HepG2 (cell line): ENCODE results near the gene TOP2A. TPM values are rescaled to one million over a fixed set of nuclear protein-coding genes. Genes with fewer than 3 reads are reported as not detected.

Experiments
- ATF7-NPFF ChIP-seq: sonication (generic); formaldehyde crosslinking; IDR thresholded peaks from 2 replicates; pipeline ENCODE4 v1.8.1; 2023; ENCODE audit warnings: mild to moderate bottlenecking, low read depth, missing genetic modification reagents, moderate library complexity
- CENPT ChIP-seq: sonication (generic); formaldehyde crosslinking; IDR thresholded peaks from 2 replicates; pipeline ENCODE4 v1.8.0; 2022; ENCODE audit warnings: low read depth, mild to moderate bottlenecking, moderate library complexity, missing genetic modification reagents
- DR1 ChIP-seq: sonication (generic); formaldehyde crosslinking; IDR thresholded peaks from 2 replicates; pipeline ENCODE4 v1.8.0; 2021; ENCODE audit warnings: mild to moderate bottlenecking, missing genetic modification reagents, inconsistent platforms
- EP300 ChIP-seq, 3 experiments: sonication (generic) in 1 of 3; formaldehyde crosslinking in 1 of 3; IDR thresholded peaks; 2 replicates each; pipeline versions ENCODE4 v1.5.1 to v1.6.1; 2011 to 2020; ENCODE audit warnings: low read depth in 2 of 3, low read length in 2 of 3, borderline replicate concordance in 1 of 3, improper control_type of control experiment in 1 of 3, mild to moderate bottlenecking in 1 of 3, missing genetic modification reagents in 1 of 3, moderate library complexity in 1 of 3
- ERF ChIP-seq: IDR thresholded peaks from 2 replicates; pipeline ENCODE4 v1.6.1; 2018; ENCODE audit warnings: missing biosample characterization, missing genetic modification reagents
- HDAC1 ChIP-seq: sonication (generic); formaldehyde crosslinking; IDR thresholded peaks from 2 replicates; pipeline ENCODE4 v1.5.1; 2020; ENCODE audit warnings: mild to moderate bottlenecking, missing genetic modification reagents
- ISL2 ChIP-seq: sonication (generic); formaldehyde crosslinking; IDR thresholded peaks from 2 replicates; pipeline ENCODE4 v1.5.0; 2020; ENCODE audit warnings: missing genetic modification reagents
- RBM39 ChIP-seq: fragments of 200-400 bp; formaldehyde crosslinking; IDR thresholded peaks from one replicate; pipeline ENCODE4 v1.6.1; 2018; ENCODE audit warnings: antibody characterized with exemption, mild to moderate bottlenecking, low read depth, low read length; ENCODE audit not compliant: poor library complexity, severe bottlenecking
- REPIN1 ChIP-seq: sonication (generic); formaldehyde crosslinking; IDR thresholded peaks from 2 replicates; pipeline ENCODE4 v1.8.0; 2022; ENCODE audit warnings: missing genetic modification reagents, low read depth, mild to moderate bottlenecking, borderline replicate concordance
- RNF2 ChIP-seq: fragments of 450-650 bp; conservative IDR thresholded peaks from 2 replicates; pipeline ENCODE4 v1.6.1; 2016; ENCODE audit warnings: low read depth
- SNAPC2 ChIP-seq: sonication (generic); formaldehyde crosslinking; IDR thresholded peaks from 2 replicates; pipeline ENCODE4 v1.8.1; 2022; ENCODE audit warnings: mild to moderate bottlenecking, missing genetic modification reagents
- TFDP2 ChIP-seq: sonication (generic); formaldehyde crosslinking; IDR thresholded peaks from 2 replicates; pipeline ENCODE4 v1.4.0; 2020; ENCODE audit warnings: missing genetic modification reagents
- TFE3 ChIP-seq: IDR thresholded peaks from 2 replicates; pipeline ENCODE4 v1.6.1; 2016
- TOPORS ChIP-seq: sonication (generic); formaldehyde crosslinking; IDR thresholded peaks from 2 replicates; pipeline ENCODE4 v1.8.0; 2023; ENCODE audit warnings: mild to moderate bottlenecking, missing genetic modification reagents
- ZBTB3 ChIP-seq: sonication (generic); formaldehyde crosslinking; IDR thresholded peaks from 2 replicates; pipeline ENCODE4 v1.4.0; 2020; ENCODE audit warnings: low read depth, mild to moderate bottlenecking, moderate library complexity, missing genetic modification reagents, borderline replicate concordance
- ZBTB46 ChIP-seq: sonication (generic); formaldehyde crosslinking; IDR thresholded peaks from 2 replicates; pipeline ENCODE4 v1.4.0; 2020; ENCODE audit warnings: mild to moderate bottlenecking, missing genetic modification reagents, borderline replicate concordance
- ZBTB8A ChIP-seq: sonication (generic); formaldehyde crosslinking; IDR thresholded peaks from 2 replicates; pipeline ENCODE4 v1.4.0; 2020; ENCODE audit warnings: mild to moderate bottlenecking, low read depth, missing genetic modification reagents, borderline replicate concordance
- ZFYVE20 ChIP-seq: sonication (generic); formaldehyde crosslinking; IDR thresholded peaks from 2 replicates; pipeline ENCODE4 v1.8.0; 2023; ENCODE audit warnings: low read depth, mild to moderate bottlenecking, moderate library complexity, missing genetic modification reagents, borderline replicate concordance
- ZNF224 ChIP-seq: sonication (generic); formaldehyde crosslinking; IDR thresholded peaks from 2 replicates; pipeline ENCODE4 v1.5.0; 2020; ENCODE audit warnings: mild to moderate bottlenecking, missing genetic modification reagents
- ZNF350 ChIP-seq: sonication (generic); formaldehyde crosslinking; IDR thresholded peaks from 2 replicates; pipeline ENCODE4 v1.4.0; 2020; ENCODE audit warnings: mild to moderate bottlenecking, low read depth, missing genetic modification reagents, borderline replicate concordance
- ZNF468 ChIP-seq: sonication (generic); formaldehyde crosslinking; IDR thresholded peaks from 2 replicates; pipeline ENCODE4 v1.8.0; 2022; ENCODE audit warnings: mild to moderate bottlenecking, moderate library complexity, missing genetic modification reagents
- ZNF737 ChIP-seq: sonication (generic); formaldehyde crosslinking; IDR thresholded peaks from 2 replicates; pipeline ENCODE4 v1.5.0; 2020; ENCODE audit warnings: missing genetic modification reagents, mild to moderate bottlenecking, borderline replicate concordance
- ZNF773 ChIP-seq: sonication (generic); formaldehyde crosslinking; IDR thresholded peaks from 2 replicates; pipeline ENCODE4 v1.4.0; 2020; ENCODE audit warnings: missing genetic modification reagents, borderline replicate concordance
- polyA plus RNA-seq, 8 experiments: library from polyadenylated mRNA; depleted of rRNA in 3 of 8; stranded (reverse) in 7 of 8; unstranded in 1 of 8; fragments of >200 nt; fragmentation: Illumina TruSeq in 4 of 8; extraction: Trizol in 4 of 8; gene quantifications; 2 replicates each; pipeline versions ENCODE4 v1.2.1 to v1.2.3, GENCODE V29; 2011 to 2016; ENCODE audit warnings: low read depth in 4 of 8, missing spikeins in 1 of 8, mixed read lengths in 1 of 8; ENCODE audit not compliant: insufficient read depth in 1 of 8
- total RNA-seq, 5 experiments: library from RNA; depleted of rRNA; stranded (reverse); fragments of >200 nt; fragmentation: Illumina TruSeq; extraction: Trizol; gene quantifications; 2 replicates each; pipeline ENCODE4 v1.2.3, GENCODE V29; 2016; ENCODE audit warnings: low read depth in 1 of 5

Gene TOP2A
- total and polyA plus RNA-seq, 2 of the 13 experiments (the other 11 are each of a cell fraction or from before 2014, with no cell fraction given) = 108 to 327 TPM

GRCh38 chr17:40358323-40359038 lies 59.2 kb downstream of the TOP2A start (continued):
- TF ChIP-seq DR1 (no peak), SNAPC2 (CRISPR knock-in tag) (no peak), ZBTB46 (CRISPR knock-in tag) (no peak), ZFYVE20 (CRISPR knock-in tag) (no peak), ZBTB8A (CRISPR knock-in tag) (no peak), EP300 (IDR thresholded peaks at IDR 0.05; ENCODE audit: low read depth in 2 of 2, low read length in 2 of 2) (no peak), EP300 (CRISPR knock-in tag; IDR thresholded peaks at IDR 0.05; ENCODE audit: borderline replicate concordance) (no peak), REPIN1 (0 out of 2 replicates have a peak, but pooled peaks have one; percentile 27), ZNF737 (CRISPR knock-in tag) (no peak), TFDP2 (no peak), ZNF468 (CRISPR knock-in tag) (no peak), ATF7-NPFF (CRISPR knock-in tag) (no peak), TOPORS (no peak), ISL2 (CRISPR knock-in tag) (peak; percentile 31; the same call in 1 of the 2 replicates), ZNF224 (CRISPR knock-in tag) (no peak), RNF2 (no peak), CENPT (no peak), RBM39 (peak; percentile 63), ZNF773 (no peak), HDAC1 (0 out of 2 replicates have a peak, but pooled peaks have one; percentile 17), TFE3 (CRISPR knock-in tag) (no peak), ZNF350 (CRISPR knock-in tag) (peak; percentile 29; the same call in 1 of the 2 replicates), ERF (CRISPR knock-in tag) (0 out of 2 replicates have a peak, but pooled peaks have one; percentile 67), ZBTB3 (CRISPR knock-in tag) (no peak)
